Peyer's patch (tissue), 4 donors: ENCODE measurements around the gene SERPINF2. TPM values are rescaled to one million over a fixed set of nuclear protein-coding genes. Genes with fewer than 3 reads are reported as not detected.

Experiments used
- DNase-seq, 3 donors: peaks; one replicate each; pipeline ENCODE4 v3.0.0-alpha.2; 2017 to 2019
- H3K27ac ChIP-seq, 4 donors: fragments of 200-600 bp; sonication (generic); one replicate each; pipeline ENCODE4 v1.5.1; 2016 to 2019
- H3K27me3 ChIP-seq, 2 donors: fragments of 200-600 bp; sonication (generic); one replicate each; pipeline ENCODE4 v1.5.1; 2019
- H3K36me3 ChIP-seq, 3 donors: fragments of 200-600 bp; sonication (generic); one replicate each; pipeline ENCODE4 v1.5.1; 2016 to 2019
- H3K4me1 ChIP-seq, 4 donors: fragments of 200-600 bp; sonication (generic); one replicate each; pipeline ENCODE4 v1.5.1; 2016 to 2019
- H3K4me3 ChIP-seq, 4 donors: fragments of 200-600 bp; sonication (generic); 1 replicate in 3 of 4; 2 replicates in 1 of 4; pipeline ENCODE4 v1.5.1; 2016 to 2019; ENCODE audit warnings: mild to moderate bottlenecking in 1 of 4
- H3K9me3 ChIP-seq, 4 donors: fragments of 200-600 bp; sonication (generic); one replicate each; pipeline ENCODE4 v1.5.1; 2016 to 2019; ENCODE audit warnings: mild to moderate bottlenecking in 1 of 4
- POLR2A ChIP-seq, 2 donors: fragments of 450-650 bp; IDR thresholded peaks; one replicate each; pipeline ENCODE4 v1.5.1; 2017; ENCODE audit warnings: antibody characterized with exemption in 2 of 2, mild to moderate bottlenecking in 2 of 2, moderate library complexity in 2 of 2
- total RNA-seq, 4 donors: library from RNA; depleted of rRNA; stranded (reverse); fragments of >200 nt; gene quantifications; one replicate each; pipeline ENCODE4 v1.1.0, GENCODE V29; 2016
- TF ChIP-seq, protein P1 (sequence below), 6 experiments: fragments of 450-650 bp in 4 of 6; fragments of 200-600 bp in 2 of 6; sonication (generic) in 1 of 6; IDR thresholded peaks; one replicate each; pipeline ENCODE4 v1.5.1; 2017 to 2019; ENCODE audit warnings: antibody characterized with exemption in 6 of 6, mild to moderate bottlenecking in 3 of 6, moderate library complexity in 1 of 6

SERPINF2 gene
- total RNA-seq, 4 donors from 2014 or later: 4.0 to 9.6 (median 5.6) TPM

DNA sequence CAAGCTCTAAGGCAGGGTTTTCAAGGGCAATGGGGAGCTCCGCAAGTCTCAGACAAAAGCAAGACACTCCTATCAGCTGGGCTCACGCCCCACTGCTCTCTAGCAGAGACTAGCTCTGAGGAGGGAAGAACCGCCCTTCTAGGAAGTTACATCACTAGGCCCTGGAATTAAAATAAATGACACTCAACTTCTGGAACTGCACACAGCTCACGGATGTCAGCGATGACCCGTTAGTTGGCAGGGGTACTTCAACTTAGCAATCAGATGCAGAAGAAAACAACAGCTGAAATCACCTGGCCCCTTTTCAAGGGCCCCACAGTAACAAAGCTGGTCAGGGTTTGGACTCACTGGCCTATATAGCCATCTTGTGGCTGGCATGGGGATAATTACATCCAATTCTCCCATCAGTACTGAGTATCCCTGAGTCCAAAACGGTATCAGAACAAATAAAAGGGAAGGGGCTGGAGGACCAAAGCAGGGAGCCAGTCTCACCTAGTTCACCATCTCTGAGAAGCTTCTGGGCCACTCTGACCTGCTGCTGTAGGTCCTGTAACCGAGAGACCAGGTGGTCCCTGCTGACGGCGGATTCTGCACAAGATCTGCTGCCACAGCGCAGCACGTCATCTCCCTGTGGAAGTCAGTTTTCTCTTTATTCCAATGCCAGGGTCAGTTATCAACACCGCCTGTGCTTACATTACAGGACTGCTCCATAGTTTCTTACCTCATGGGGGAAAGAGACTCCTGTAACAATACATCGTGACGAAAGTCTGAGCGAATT, 41.4 kb downstream of the SERPINF2 start:
- H3K4me1 ChIP-seq: peaks cover 4 to 39% (median 11%) of the 10 kb centered on the region in 4 donors
- TF ChIP-seq, protein P1, sequence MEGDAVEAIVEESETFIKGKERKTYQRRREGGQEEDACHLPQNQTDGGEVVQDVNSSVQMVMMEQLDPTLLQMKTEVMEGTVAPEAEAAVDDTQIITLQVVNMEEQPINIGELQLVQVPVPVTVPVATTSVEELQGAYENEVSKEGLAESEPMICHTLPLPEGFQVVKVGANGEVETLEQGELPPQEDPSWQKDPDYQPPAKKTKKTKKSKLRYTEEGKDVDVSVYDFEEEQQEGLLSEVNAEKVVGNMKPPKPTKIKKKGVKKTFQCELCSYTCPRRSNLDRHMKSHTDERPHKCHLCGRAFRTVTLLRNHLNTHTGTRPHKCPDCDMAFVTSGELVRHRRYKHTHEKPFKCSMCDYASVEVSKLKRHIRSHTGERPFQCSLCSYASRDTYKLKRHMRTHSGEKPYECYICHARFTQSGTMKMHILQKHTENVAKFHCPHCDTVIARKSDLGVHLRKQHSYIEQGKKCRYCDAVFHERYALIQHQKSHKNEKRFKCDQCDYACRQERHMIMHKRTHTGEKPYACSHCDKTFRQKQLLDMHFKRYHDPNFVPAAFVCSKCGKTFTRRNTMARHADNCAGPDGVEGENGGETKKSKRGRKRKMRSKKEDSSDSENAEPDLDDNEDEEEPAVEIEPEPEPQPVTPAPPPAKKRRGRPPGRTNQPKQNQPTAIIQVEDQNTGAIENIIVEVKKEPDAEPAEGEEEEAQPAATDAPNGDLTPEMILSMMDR (IDR thresholded peaks at IDR 0.05): peak; percentile 41 to 82 (median 74)
- TF ChIP-seq POLR2A (IDR thresholded peaks at IDR 0.05): peak in 1 of 2 donors; percentile 52
- DNase-seq: peak in 2 of 3 donors; percentile 69 to 85
- peaks cover 0 to 25% (median 0%) of the 10 kb centered on the region in 3 donors for H3K36me3 ChIP-seq
- no peaks in the 10 kb centered on the region for H3K27me3 ChIP-seq
- H3K9me3 ChIP-seq: no peaks in the 10 kb centered on the region
- no peak overlapping the region for H3K4me3 ChIP-seq
- peak overlapping the region; percentile 81 to 94 (median 92) for H3K27ac ChIP-seq

DNA sequence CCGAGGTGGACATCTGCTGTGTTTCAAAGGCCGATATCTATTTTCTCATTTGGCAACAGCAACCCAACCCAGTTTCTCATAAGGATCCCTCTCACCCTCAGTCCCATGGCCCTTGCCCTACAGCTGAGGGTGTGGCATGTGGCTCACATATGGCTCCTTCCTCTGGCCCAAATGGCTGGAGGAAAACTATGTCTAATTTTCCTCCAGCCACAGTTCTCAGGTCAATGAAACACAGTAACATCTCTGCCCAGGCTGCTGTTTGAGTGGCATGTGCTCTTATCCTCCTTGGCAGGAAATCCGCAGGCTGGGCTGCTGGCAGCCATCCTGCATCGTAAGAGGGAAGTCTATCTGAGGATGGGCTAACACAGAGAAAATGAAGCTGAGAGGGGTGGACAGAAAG, 43.3 kb downstream of the SERPINF2 start:
- no peak overlapping the region for H3K4me3 ChIP-seq
- TF ChIP-seq, protein P1 (IDR thresholded peaks at IDR 0.05): no peak
- H3K27me3 ChIP-seq: no peaks in the 10 kb centered on the region
- no peak for DNase-seq
- H3K27ac ChIP-seq: peak overlapping the region; percentile 34 to 87 (median 80)
- no peaks in the 10 kb centered on the region for H3K9me3 ChIP-seq
- peaks cover 0 to 23% (median 0%) of the 10 kb centered on the region in 3 donors for H3K36me3 ChIP-seq
- H3K4me1 ChIP-seq: peaks cover 4 to 30% (median 11%) of the 10 kb centered on the region in 4 donors

DNA sequence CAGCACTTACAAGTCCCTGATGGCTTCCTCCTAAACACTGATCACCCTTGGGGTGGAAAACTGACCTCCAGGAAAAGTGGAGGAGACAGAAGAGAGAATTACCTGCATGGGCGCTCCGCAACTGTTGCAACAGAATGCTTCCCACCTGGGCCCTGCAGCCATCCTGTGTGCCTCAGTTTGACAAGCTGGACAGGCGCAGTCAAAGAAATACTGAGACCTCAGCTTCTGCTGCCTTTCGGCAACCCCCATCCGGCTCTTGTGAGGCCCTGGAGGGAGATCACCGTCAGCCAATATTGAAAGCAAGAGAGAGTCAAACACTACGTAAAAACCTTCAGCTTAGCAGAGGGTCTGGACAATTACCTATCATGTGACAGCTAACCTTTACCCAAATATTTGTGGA, 44.0 kb downstream of the SERPINF2 start:
- Histone ChIP-seq H3K4me1 (peaks cover 4 to 24% (median 11%) of the 10 kb centered on the region in 4 donors), H3K27ac (peak overlapping the region; percentile 47 to 87 (median 80)), H3K9me3 (no peaks in the 10 kb centered on the region), H3K27me3 (no peaks in the 10 kb centered on the region), H3K36me3 (peaks cover 0 to 16% (median 0%) of the 10 kb centered on the region in 3 donors), H3K4me3 (no peak overlapping the region)
- TF ChIP-seq POLR2A (IDR thresholded peaks at IDR 0.05): no peak
- TF ChIP-seq, protein P1 (IDR thresholded peaks at IDR 0.05): no peak
- no peak for DNase-seq

DNA sequence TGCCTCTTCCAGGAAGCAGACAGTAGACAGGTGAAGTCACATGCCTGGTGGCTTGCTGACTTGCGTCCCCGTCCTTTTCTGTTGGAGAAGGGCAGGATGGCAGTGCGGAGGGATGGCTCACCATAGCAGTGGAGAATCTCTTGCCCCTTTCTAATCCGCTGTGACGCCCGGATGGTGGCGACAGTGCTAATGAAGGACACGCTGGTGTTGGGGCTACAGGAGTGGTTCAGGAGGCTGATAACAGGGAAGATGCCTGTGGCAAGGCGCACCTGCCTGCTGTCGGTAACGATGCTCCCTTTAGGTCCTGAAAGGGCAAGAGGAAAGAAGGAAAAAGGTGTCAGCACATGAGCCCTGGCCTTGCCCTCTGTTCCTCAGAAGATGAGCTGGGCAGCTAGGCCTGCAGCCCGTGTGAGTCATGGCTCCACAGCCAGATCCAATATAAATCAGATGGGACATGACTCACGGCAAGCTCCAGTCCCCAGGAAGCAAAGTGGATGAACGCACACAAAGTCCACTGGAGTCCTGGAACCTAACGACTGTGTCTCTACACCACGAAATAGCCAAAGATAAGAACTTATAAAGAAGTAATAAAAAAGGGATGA, 44.7 kb downstream of the SERPINF2 start:
- TF ChIP-seq, protein P1 (IDR thresholded peaks at IDR 0.05): no peak
- TF ChIP-seq POLR2A (IDR thresholded peaks at IDR 0.05): peak in 1 of 2 donors; percentile 71
- peak in 2 of 3 donors; percentile 83 to 91 for DNase-seq
- peaks cover 0 to 10% (median 0%) of the 10 kb centered on the region in 3 donors for H3K36me3 ChIP-seq
- peaks cover 4 to 22% (median 8%) of the 10 kb centered on the region in 4 donors for H3K4me1 ChIP-seq
- no peaks in the 10 kb centered on the region for H3K9me3 ChIP-seq
- peak overlapping the region; percentile 47 to 87 (median 80) for H3K27ac ChIP-seq
- H3K27me3 ChIP-seq: no peaks in the 10 kb centered on the region
- H3K4me3 ChIP-seq: no peak overlapping the region

DNA sequence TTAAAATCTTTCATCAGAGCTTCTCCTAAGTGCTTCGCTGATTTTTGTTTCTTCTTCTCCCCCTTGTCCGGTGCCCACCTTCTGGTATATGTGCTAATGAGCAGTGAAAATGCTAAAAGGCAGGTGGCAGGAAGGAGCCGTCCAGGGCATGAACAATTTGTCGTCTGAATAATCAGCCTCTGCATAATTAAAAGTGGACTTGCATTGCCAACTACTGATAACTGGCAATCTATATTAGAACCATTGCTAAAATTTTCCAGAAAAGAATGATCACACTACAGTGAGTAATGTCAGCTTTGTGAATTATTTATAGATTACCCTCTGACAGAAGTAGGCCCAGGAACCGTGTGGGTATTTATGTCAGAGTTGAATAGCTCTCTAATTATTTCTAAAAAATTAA, 47.3 kb downstream of the SERPINF2 start:
- Histone ChIP-seq H3K4me3 (no peak overlapping the region), H3K4me1 (peaks cover 0 to 22% (median 4%) of the 10 kb centered on the region in 4 donors), H3K27ac (peak overlapping the region in 1 of 4 donors; percentile 10), H3K27me3 (no peaks in the 10 kb centered on the region), H3K9me3 (no peaks in the 10 kb centered on the region), H3K36me3 (no peaks in the 10 kb centered on the region)
- TF ChIP-seq, protein P1 (IDR thresholded peaks at IDR 0.05): peak in 2 of 6 experiments; percentile 13 to 30
- no peak for TF ChIP-seq POLR2A (IDR thresholded peaks at IDR 0.05)
- no peak for DNase-seq
